Cardiac fibroblast (primary cell): ENCODE results near the gene ZNF236.

Source experiments
- DNase-seq, 2 donors: peaks; one replicate each; pipeline versions ENCODE4 v3.0.0 to v3.0.0-alpha.2; 2010; ENCODE audit warnings: low read depth in 2 of 2
- H3K4me3 ChIP-seq, 2 donors: replicated peaks in 1 of 2; 1 replicate in 1 of 2; 2 replicates in 1 of 2; pipeline ENCODE4 v1.5.1; 2011; ENCODE audit warnings: low read depth in 2 of 2, low read length in 2 of 2, mild to moderate bottlenecking in 2 of 2, moderate library complexity in 1 of 2
- CTCF ChIP-seq: IDR thresholded peaks from one replicate; pipeline ENCODE4 v1.5.1; 2011; ENCODE audit warnings: low read depth, mild to moderate bottlenecking, low read length, inconsistent platforms

The ZNF236 gene

GRCh38 chr18:76967721-76968472, 145.5 kb downstream of the ZNF236 start:
- no peak for TF ChIP-seq CTCF
- DNase-seq = no peak
- no peak overlapping the region for H3K4me3 ChIP-seq

GRCh38 chr18:76970770-76971559, 148.6 kb downstream of the ZNF236 start:
- TF ChIP-seq CTCF = no peak
- no peak for DNase-seq
- H3K4me3 ChIP-seq = no peak overlapping the region

- TF ChIP-seq CTCF = no peak
- DNase-seq = no peak
- H3K4me3 ChIP-seq = no peak overlapping the region
Measured at GRCh38 chr18:76972241-76972640, 149.9 kb downstream of the ZNF236 start.

GRCh38 chr18:76972846-76973519, 150.6 kb downstream of the ZNF236 start:
- no peak for TF ChIP-seq CTCF
- H3K4me3 ChIP-seq = no peak overlapping the region
- peak; percentile 10 to 31 for DNase-seq

- no peak for DNase-seq
- H3K4me3 ChIP-seq = no peak overlapping the region
- no peak for TF ChIP-seq CTCF
Measured at GRCh38 chr18:76973520-76974266, 151.3 kb downstream of the ZNF236 start.

- no peak for DNase-seq
- H3K4me3 ChIP-seq = no peak overlapping the region
- no peak for TF ChIP-seq CTCF
Measured at GRCh38 chr18:76974386-76974785, 152.0 kb downstream of the ZNF236 start.
